Measurements from ENCODE around the gene ABHD13. TPM values are rescaled to one million over a fixed set of nuclear protein-coding genes. Genes with fewer than 3 reads are reported as not detected.

ABHD13 gene
- total RNA-seq, 2 donors from 2014 or later = 5.9 to 9.6 TPM

GRCh38 chr13:108268466-108269112, 50.4 kb downstream of the ABHD13 start:
- Histone ChIP-seq H3K4me1 (no peaks in the 10 kb centered on the region), H3K36me3 (no peaks in the 10 kb centered on the region), H3K27me3 (no peaks in the 10 kb centered on the region), H3K27ac (peak overlapping the region; percentile 4), H3K9me3 (no peaks in the 10 kb centered on the region), H3K4me3 (no peak overlapping the region), H3K9ac (ENCODE audit: low read depth in 2 of 2, low read length in 2 of 2) (no peak overlapping the region)
- intact Hi-C loops (cut with DNase I) = no loop called here
- TF ChIP-seq, protein P1, sequence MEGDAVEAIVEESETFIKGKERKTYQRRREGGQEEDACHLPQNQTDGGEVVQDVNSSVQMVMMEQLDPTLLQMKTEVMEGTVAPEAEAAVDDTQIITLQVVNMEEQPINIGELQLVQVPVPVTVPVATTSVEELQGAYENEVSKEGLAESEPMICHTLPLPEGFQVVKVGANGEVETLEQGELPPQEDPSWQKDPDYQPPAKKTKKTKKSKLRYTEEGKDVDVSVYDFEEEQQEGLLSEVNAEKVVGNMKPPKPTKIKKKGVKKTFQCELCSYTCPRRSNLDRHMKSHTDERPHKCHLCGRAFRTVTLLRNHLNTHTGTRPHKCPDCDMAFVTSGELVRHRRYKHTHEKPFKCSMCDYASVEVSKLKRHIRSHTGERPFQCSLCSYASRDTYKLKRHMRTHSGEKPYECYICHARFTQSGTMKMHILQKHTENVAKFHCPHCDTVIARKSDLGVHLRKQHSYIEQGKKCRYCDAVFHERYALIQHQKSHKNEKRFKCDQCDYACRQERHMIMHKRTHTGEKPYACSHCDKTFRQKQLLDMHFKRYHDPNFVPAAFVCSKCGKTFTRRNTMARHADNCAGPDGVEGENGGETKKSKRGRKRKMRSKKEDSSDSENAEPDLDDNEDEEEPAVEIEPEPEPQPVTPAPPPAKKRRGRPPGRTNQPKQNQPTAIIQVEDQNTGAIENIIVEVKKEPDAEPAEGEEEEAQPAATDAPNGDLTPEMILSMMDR (IDR thresholded peaks at IDR 0.05) = no peak
- no peak for DNase-seq

- intact Hi-C loops (cut with DNase I) = no loop called here
- Histone ChIP-seq H3K9ac (ENCODE audit: low read depth in 2 of 2, low read length in 2 of 2) (peak within 1 kb of the TSS in 1 of 2 donors; percentile 61), H3K9me3 (no peaks in the 10 kb centered on the region), H3K4me3 (peak within 1 kb of the TSS; percentile 40), H3K27me3 (no peaks in the 10 kb centered on the region), H3K4me1 (no peaks in the 10 kb centered on the region), H3K36me3 (no peaks in the 10 kb centered on the region), H3K27ac (peak within 1 kb of the TSS; percentile 54)
- peak; percentile 23 for DNase-seq
- TF ChIP-seq, protein P1 (IDR thresholded peaks at IDR 0.05) = no peak
Measured at GRCh38 chr13:108269601-108270328, 51.6 kb downstream of the ABHD13 start, which contains the start of gene TNFSF13B. Gene TNFSF13B, plus strand, starts transcription at chr13:108269718. Its CDS starts 178 bp downstream, at chr13:108269896.

GRCh38 chr13:108270442-108270841, 52.2 kb downstream of the ABHD13 start:
- H3K4me3 ChIP-seq = peak overlapping the region; percentile 40
- H3K4me1 ChIP-seq = no peaks in the 10 kb centered on the region
- no peaks in the 10 kb centered on the region for H3K9me3 ChIP-seq
- no peaks in the 10 kb centered on the region for H3K27me3 ChIP-seq
- peak overlapping the region in 1 of 2 donors; percentile 61 for H3K9ac ChIP-seq (ENCODE audit: low read depth in 2 of 2, low read length in 2 of 2)
- DNase-seq = no peak
- no peaks in the 10 kb centered on the region for H3K36me3 ChIP-seq
- intact Hi-C loops (cut with DNase I) = no loop called here
- TF ChIP-seq, protein P1 (IDR thresholded peaks at IDR 0.05) = no peak
- peak overlapping the region; percentile 54 for H3K27ac ChIP-seq

- Histone ChIP-seq H3K27me3 (no peaks in the 10 kb centered on the region), H3K9ac (ENCODE audit: low read depth in 2 of 2, low read length in 2 of 2) (no peak overlapping the region), H3K4me1 (no peaks in the 10 kb centered on the region), H3K4me3 (no peak overlapping the region), H3K9me3 (no peaks in the 10 kb centered on the region), H3K36me3 (no peaks in the 10 kb centered on the region), H3K27ac (no peak overlapping the region)
- intact Hi-C loops (cut with DNase I) = no loop called here
- TF ChIP-seq, protein P1 (IDR thresholded peaks at IDR 0.05) = no peak
- no peak for DNase-seq
Measured at GRCh38 chr13:108272333-108272732, 54.1 kb downstream of the ABHD13 start.

DNA sequence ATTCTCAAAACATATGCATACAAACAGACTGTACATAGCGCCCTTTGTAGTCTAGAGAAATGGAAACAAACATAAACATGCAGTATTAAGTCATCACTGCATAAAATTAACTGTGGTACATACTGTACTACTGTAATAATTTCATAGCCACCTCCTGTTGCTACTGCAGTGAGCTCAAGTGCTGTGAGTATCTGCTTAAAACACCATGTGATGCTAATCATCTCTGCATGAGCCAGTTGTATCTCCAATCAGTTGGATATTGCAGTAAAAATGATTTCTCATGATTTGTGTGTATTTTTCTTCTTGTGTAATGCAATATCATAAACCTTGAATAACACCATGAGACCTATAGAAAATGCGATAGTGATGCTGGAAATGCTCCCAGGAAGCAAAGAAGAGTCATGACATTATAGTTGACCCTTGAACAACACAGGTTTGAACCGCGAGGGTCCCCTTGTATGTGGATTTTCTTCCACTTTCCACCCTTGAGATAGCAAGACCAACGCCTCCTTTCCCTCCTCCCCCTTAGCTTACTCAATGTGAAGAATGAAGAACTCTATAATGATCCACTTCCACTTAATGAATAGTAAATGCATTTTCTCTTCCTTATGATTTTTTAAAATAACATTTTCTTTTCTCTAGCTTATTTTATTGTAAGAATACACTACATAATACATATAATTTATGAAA, 55.4 kb downstream of the ABHD13 start:
- Histone ChIP-seq H3K4me1 (no peaks in the 10 kb centered on the region), H3K27me3 (no peaks in the 10 kb centered on the region), H3K27ac (no peak overlapping the region), H3K36me3 (no peaks in the 10 kb centered on the region), H3K9ac (ENCODE audit: low read depth in 2 of 2, low read length in 2 of 2) (no peak overlapping the region), H3K9me3 (no peaks in the 10 kb centered on the region), H3K4me3 (no peak overlapping the region)
- intact Hi-C loops (cut with DNase I) = no loop called here
- DNase-seq = no peak
- TF ChIP-seq, protein P1 (IDR thresholded peaks at IDR 0.05) = no peak

Measured in colonic mucosa (tissue), 4 donors.